ENCODE results near the gene HRH2.
A peak's percentile ranks its signal among the peaks of the same experiment; 100 is the strongest.

The HRH2 gene

DNA sequence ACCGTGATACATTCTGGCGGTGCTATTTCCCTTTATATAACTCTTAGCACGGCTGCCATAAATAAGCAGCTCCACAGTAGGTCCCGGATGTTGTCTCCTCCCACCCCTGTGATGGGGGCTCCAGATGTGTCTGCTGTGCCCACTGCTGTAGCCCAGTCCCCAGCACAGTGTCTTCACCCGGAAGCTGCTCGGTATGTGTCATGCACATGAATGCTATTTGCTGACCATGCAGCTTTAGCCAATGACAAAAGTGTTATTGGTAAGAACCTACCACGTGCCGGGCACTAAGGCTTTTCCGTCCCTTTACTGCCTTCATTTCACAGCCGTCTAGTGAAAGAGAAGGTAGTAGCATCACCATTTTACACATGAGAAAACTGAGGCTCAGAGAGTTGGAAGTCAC, 20.2 kb downstream of the HRH2 start:
- no peak for DNase-seq

GRCh38 chr5:175679411-175679810, 21.5 kb downstream of the HRH2 start:
- DNase-seq, result no peak

GRCh38 chr5:175680020-175680419, 22.1 kb downstream of the HRH2 start:
- no peak for DNase-seq

DNA sequence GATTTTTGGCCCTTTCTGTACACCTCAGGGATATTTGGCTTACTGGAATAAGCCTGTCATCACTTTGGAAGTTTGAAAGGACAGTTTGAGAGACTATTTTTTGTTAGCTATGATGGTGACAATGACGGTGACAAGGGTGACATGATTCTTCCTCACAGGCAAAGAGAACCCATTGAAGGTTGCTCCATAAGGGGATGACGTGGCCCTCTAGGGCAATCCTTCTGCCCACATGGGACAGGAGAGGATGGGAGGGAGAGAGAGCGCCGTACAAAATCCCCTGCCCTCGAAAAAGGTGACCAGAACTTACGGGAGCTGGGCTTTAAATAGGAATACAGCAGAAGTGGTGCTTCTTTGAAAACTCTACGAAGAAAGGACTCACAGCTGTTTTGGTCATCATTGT, 22.6 kb downstream of the HRH2 start:
- peak; percentile 68 to 73 (median 70) for DNase-seq

- DNase-seq, result no peak
These were observed 23.4 kb downstream of the HRH2 start for GRCh38 chr5:175681045-175681967.

DNA sequence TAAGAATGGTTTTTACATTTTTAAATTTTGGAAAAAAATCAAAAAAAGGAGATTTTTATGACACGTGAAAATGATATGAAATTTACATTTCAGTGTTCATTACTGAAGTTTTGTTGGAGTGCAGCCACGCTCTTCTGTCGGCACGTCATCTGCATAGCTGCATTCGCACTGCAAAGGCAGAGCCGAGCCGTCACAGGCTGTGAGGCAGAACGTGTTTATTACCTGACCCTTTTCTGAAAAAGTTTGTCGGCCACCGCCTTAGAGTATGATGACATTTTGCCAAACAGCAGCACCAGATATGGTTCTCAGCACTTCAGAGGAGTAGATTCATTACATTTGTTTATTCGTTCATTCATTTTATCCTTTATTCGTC, 24.1 kb downstream of the HRH2 start:
- no peak for DNase-seq

GRCh38 chr5:175682664-175683063, 24.8 kb downstream of the HRH2 start:
- DNase-seq, result no peak

DNA sequence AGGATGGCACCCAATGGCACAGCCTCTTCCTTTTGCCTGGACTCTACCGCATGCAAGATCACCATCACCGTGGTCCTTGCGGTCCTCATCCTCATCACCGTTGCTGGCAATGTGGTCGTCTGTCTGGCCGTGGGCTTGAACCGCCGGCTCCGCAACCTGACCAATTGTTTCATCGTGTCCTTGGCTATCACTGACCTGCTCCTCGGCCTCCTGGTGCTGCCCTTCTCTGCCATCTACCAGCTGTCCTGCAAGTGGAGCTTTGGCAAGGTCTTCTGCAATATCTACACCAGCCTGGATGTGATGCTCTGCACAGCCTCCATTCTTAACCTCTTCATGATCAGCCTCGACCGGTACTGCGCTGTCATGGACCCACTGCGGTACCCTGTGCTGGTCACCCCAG, 25.4 kb downstream of the HRH2 start:
- DNase-seq, result no peak

GRCh38 chr5:175683921-175684320, 26.1 kb downstream of the HRH2 start:
- DNase-seq, result no peak

GRCh38 chr5:175684931-175685330, 27.1 kb downstream of the HRH2 start:
- no peak for DNase-seq

GRCh38 chr5:175685701-175686350, 28.0 kb downstream of the HRH2 start:
- no peak for DNase-seq

DNA sequence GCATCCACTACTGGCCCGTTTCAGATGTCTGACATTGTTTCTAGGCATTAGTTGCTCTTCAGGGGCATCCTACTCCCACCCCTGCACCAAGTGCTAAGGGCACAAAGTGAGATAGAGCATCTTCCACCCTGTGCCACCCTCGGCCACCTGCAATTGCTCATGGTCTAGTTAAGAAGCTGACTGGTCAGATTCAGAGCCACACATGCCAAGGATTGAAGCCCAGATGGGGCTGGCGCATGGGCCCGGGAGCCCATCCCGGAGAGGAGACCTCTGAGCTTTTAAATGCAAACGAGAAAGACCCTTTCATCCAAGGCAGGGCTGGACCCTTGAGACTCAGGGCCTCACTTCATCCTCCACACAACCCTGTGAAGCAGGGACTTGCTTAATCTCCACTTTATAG, 28.5 kb downstream of the HRH2 start:
- no peak for DNase-seq

DNA sequence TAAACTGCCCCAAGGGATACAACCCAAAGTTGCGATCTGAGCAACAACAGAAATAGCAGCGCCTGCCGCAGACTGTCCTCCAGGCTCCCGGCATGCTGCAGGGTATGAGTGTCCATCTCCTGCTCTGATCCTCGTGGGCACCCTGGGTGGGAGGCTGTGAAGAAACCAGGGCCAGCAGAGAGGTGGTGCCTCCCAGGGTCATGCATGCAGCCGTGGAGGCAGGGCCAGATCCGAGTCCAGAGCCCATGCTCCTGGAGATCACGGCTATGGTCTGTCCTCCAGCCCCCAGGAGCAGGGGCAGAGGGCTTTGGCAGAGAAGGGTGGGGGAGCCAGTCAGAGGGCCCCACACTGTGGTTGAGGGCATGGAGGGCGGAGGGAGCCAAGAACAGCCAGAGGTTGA, 29.0 kb downstream of the HRH2 start:
- no peak for DNase-seq

- no peak for DNase-seq
These were observed 29.4 kb downstream of the HRH2 start for GRCh38 chr5:175687231-175687701.

GRCh38 chr5:175688352-175689146, 30.7 kb downstream of the HRH2 start:
- no peak for DNase-seq

DNA sequence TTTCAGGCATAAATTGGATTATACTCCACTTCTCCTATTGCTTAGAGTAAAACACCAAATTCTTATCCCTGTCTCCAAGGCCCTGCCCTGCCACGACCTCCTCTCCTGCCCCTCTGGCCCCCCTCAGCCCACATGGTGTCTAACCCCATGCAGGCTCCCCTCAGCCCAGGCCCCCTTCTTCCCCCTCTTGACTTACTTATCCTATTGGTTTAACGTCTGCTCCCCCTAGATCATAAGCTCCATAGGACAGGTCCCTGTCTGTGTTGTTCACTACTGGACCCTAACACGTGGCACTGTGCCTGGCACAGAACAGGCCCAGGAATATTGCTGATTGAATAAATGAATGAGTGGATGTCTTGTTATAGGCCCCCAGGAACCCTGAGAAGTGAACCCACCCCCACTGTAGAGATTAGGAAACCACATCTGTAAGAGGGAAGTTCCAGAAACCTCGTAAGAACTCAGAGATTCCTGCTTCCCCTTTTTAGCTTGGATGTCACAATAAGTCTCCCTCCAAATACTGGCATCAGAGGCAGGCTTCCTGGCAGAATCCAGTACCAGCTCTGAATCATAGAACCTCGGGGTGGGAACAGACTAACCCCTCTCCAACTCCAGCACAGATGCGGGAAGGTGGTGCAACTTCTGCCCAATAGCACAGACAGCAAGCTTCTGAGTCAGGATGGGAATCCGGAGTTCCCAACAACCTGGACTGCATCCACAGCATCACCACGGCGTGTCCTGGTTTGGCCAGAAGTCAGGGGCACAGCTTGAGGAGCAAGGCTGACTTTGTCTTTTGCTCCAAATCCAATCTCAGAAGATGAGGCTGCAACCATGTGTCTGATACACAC, 31.5 kb downstream of the HRH2 start:
- peak; percentile 93 to 100 (median 97) for DNase-seq

DNA sequence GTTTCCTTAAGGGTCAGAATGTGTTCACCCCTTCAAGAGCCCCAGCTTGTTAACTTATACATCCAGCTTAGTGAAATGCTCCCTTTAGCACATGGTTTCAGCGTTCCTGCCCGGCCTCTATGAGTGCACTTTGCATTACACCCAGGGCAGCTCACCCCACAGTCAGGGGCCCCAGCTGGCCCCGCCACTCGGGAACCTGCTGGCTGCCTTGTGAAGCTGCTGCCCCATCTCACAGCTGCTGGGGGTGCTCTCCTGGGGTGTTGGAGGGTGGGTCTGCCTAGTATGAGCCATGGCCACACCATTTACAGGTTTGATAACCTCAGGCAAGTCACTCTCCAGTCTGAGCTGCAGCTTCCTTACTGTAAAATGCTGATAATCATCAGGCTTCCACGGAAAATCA, 32.2 kb downstream of the HRH2 start:
- no peak for DNase-seq

- DNase-seq, result no peak
These were observed 32.7 kb downstream of the HRH2 start for GRCh38 chr5:175690586-175690985.

GRCh38 chr5:175691761-175692160, 33.9 kb downstream of the HRH2 start:
- no peak for DNase-seq

DNA sequence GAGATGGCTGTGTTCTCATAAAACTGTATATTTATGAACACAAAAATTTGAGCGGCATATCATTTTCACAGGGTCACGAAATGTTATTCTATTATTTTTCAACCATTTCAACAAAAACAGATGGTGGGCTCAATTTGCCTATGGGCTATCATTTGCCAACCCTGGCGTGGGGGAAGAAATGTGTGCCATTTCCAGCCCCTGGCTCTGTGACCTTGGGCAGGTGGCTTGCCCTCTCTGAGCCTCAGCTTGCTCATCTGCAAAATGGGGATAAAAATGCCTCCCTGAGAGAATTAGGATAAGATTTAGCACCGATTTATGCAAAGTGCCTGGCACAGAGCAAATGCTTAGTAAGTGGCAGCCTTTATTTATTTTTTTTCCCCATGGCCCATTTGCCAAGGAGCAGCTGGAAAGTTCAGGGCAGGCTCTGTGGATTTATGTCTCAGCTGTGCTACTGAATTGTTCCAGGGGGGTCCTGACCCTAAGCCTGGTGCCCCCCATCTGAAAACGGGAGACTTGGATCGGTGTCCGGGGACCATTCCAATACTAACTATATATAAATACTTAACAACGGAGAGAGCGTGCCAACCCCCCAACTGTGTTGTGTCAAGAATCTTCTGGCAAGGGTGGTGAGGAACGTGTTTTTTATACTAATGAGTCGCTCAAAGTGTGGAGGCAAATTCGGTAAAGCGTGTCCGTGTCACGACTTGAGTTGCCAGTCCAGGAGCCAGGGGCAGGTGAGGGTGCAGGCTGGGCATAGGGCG, 34.5 kb downstream of the HRH2 start:
- no peak for DNase-seq

DNA sequence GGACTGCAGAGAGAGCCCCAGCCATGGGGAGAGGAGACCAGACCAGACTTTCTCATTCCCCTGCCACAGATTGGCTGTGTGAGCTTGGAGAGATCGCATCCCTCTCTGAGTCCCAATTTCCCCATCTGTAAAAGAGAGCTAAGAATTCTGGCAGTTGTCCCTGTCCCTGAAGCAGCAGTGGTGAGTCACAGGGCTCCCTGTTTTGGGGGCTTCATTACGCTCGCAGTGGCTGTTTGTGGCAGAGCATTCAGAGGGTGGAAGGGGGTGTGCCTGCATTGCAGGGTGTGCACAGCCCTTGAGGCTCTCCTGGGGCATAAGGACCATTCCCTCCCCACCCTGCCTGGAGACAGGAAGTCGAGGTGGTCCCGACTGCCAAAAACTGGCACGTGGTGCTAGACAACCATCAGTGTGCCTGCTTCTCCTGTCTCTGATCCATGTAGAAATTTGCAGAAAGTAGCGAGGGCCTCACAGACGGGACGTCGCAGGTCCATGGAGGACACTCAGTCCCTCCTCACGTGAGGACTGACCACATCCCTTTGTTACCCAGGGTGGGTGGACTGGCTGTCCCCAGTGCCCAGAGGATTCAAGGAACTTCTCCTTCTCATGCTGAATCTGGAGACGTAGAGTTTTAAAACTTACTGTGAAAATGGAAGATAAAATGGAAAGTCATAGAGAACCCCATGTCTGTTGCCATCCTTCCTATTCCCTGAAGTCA, 35.3 kb downstream of the HRH2 start:
- peak; percentile 64 to 69 (median 67) for DNase-seq

Data from suppressor macrophage treated with lipopolysaccharide for 1 hour (primary cell).